ENCODE data around the gene CLK4. TPM values are rescaled to one million over a fixed set of nuclear protein-coding genes. Genes with fewer than 3 reads are reported as not detected.

Gene CLK4
- total and polyA plus RNA-seq, 10 donors, result 30.2 to 95.9 (median 53.5) TPM

DNA sequence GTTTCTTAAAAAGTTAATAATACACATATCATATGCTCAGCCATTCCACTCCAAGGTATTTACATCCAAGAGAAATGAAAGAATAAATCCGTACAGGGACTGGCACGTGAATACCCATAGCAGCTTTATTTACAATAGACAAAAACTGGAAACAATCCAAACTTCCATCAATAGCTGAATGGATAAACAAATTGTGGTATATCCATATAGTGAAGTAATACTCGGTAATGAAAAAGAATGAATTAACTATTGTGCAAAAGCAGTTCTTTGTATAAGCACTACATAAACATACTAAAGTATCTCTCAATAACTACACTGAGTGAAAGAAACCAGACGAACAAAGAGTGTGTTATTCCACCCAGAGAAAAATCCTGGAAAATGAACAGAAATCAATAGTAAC is 54.2 kb downstream of the CLK4 start:
- TF ChIP-seq POLR2A (IDR thresholded peaks at IDR 0.05) (no peak), POLR2AphosphoS5 (IDR thresholded peaks at IDR 0.05) (no peak)
- TF ChIP-seq, protein P1, sequence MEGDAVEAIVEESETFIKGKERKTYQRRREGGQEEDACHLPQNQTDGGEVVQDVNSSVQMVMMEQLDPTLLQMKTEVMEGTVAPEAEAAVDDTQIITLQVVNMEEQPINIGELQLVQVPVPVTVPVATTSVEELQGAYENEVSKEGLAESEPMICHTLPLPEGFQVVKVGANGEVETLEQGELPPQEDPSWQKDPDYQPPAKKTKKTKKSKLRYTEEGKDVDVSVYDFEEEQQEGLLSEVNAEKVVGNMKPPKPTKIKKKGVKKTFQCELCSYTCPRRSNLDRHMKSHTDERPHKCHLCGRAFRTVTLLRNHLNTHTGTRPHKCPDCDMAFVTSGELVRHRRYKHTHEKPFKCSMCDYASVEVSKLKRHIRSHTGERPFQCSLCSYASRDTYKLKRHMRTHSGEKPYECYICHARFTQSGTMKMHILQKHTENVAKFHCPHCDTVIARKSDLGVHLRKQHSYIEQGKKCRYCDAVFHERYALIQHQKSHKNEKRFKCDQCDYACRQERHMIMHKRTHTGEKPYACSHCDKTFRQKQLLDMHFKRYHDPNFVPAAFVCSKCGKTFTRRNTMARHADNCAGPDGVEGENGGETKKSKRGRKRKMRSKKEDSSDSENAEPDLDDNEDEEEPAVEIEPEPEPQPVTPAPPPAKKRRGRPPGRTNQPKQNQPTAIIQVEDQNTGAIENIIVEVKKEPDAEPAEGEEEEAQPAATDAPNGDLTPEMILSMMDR (IDR thresholded peaks at IDR 0.05 in 8 of 11, conservative IDR thresholded peaks at IDR 0.05 in 3 of 11), result no peak
- Histone ChIP-seq H3K4me1 (peaks cover 0 to 14% (median 6%) of the 10 kb centered on the region in 6 donors), H3K36me3 (no peaks in the 10 kb centered on the region), H3K27me3 (replicated peaks in 1 of 7) (peaks cover 0 to 40% (median 19%) of the 10 kb centered on the region in 7 donors), H3K27ac (no peak overlapping the region), H3K9me3 (peaks cover 0 to 10% (median 0%) of the 10 kb centered on the region in 8 donors), H3K4me3 (no peak overlapping the region)
- intact Hi-C loops (cut with DNase I; ENCODE audit: low total_unique reads), result no loop called here
- no peak for DNase-seq
- 91 to 97% (median 93%) methylated on average over 4 of the region's 4 CpGs for whole genome bisulfite sequencing, 5 donors

DNA sequence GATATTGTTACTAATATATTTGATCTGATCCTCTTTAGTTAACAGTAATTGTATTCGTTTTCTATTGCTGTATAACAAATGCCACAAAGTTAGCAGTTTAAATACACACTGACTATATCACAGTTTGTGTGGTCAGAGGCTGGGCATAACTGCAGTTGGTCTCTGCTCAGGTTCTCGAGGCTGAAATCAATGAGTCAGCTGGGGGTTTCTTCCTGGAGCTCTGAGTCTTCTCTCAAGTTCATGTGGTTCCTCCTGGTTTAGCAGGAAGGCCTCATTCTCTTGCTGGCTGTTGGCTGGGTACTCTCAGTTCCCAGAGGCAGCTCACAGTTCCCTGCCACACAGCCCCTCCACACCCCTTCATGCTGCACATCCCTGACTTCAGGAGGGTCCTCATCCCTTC is 57.4 kb downstream of the CLK4 start:
- no peak overlapping the region for H3K27ac ChIP-seq
- 23 to 49% (median 28%) methylated on average over 2 of the region's 2 CpGs for WGBS, 5 donors
- TF ChIP-seq POLR2AphosphoS5 (IDR thresholded peaks at IDR 0.05), result no peak
- no peaks in the 10 kb centered on the region for H3K36me3 ChIP-seq
- no peaks in the 10 kb centered on the region for H3K4me1 ChIP-seq
- no peak for DNase-seq
- H3K9me3 ChIP-seq, result peaks cover 0 to 10% (median 0%) of the 10 kb centered on the region in 8 donors
- H3K4me3 ChIP-seq, result no peak overlapping the region
- intact Hi-C loops (cut with DNase I; ENCODE audit: low total_unique reads), result no loop called here
- H3K27me3 ChIP-seq (replicated peaks in 1 of 7), result peaks cover 0 to 14% (median 0%) of the 10 kb centered on the region in 7 donors

DNA sequence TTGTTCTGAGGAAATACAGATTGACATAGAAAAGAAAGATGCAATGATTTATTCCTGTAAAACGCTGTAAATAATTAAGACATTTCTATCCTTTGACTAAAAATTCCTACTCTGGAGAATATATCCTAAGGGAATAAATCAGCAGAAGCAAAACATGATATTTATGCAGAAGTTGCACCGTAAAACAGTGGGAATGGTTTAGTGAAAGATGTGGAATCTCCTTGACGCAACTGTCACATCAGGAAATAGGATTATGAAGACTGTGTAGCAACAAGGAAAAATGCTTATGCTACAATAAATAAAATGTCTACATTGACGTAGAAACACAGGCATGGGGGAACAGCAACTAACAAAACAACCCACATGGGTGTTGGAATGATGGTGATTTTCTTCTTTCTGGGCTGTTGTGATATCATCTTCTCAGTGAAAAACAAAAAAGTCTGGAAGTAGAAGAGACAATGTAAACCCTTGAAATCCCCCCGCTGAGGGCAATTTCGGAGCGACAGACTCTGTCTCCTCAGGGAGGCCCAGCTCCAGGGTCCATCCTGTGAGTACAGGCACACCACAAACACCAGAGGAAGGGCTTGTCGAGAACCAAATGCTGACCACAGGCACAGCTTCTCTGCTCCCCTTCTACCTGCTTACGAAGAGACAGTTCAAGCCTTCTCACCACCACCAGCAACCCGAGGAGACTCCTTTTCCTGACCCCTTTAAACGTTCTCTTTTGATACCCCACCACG is 61.9 kb downstream of the CLK4 start:
- Histone ChIP-seq H3K4me1 (no peaks in the 10 kb centered on the region), H3K4me3 (no peak overlapping the region), H3K27me3 (replicated peaks in 1 of 7) (peaks cover 0 to 24% (median 0%) of the 10 kb centered on the region in 7 donors), H3K36me3 (no peaks in the 10 kb centered on the region), H3K9me3 (peaks cover 0 to 8% (median 0%) of the 10 kb centered on the region in 8 donors), H3K27ac (no peak overlapping the region)
- intact Hi-C loops (cut with DNase I; ENCODE audit: low total_unique reads), result no loop called here
- 52 to 57% (median 56%) methylated on average over 12 of the region's 12 CpGs for WGBS, 5 donors
- DNase-seq, result no peak
- TF ChIP-seq, protein P1 (IDR thresholded peaks at IDR 0.05 in 8 of 11, conservative IDR thresholded peaks at IDR 0.05 in 3 of 11), result no peak
- TF ChIP-seq POLR2AphosphoS5 (IDR thresholded peaks at IDR 0.05) (no peak), POLR2A (IDR thresholded peaks at IDR 0.05) (no peak)

DNA sequence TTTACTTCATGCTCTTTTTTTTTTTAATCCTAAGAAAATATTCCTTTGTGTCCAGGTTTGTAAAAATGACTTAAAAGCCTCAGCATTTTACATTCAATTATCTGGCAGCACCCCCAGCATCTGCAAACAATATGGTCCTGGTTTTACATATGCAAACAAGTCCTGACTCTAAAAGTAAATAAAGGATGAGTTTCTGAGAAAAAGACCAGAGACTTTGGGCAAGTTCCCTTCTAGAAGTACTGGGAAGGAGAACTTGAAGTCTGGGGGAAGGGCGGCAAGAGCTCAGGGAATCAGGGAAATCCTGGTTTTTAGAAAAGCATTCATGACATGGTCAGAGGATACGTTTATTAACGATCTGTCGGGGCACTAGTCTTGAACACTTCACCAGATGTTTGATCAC is 62.5 kb downstream of the CLK4 start:
- DNase-seq, result no peak
- 3 to 10% (median 9%) methylated on average over 4 of the region's 4 CpGs for WGBS, 5 donors
- no peaks in the 10 kb centered on the region for H3K4me1 ChIP-seq
- no peaks in the 10 kb centered on the region for H3K36me3 ChIP-seq
- peaks cover 0 to 8% (median 0%) of the 10 kb centered on the region in 8 donors for H3K9me3 ChIP-seq
- TF ChIP-seq, protein P1 (IDR thresholded peaks at IDR 0.05 in 8 of 11, conservative IDR thresholded peaks at IDR 0.05 in 3 of 11), result no peak
- TF ChIP-seq POLR2AphosphoS5 (IDR thresholded peaks at IDR 0.05) (no peak), POLR2A (IDR thresholded peaks at IDR 0.05) (no peak)
- intact Hi-C loops (cut with DNase I; ENCODE audit: low total_unique reads), result no loop called here
- no peak overlapping the region for H3K4me3 ChIP-seq
- no peak overlapping the region for H3K27ac ChIP-seq
- peaks cover 0 to 24% (median 0%) of the 10 kb centered on the region in 7 donors for H3K27me3 ChIP-seq (replicated peaks in 1 of 7)
